Body of pancreas (tissue), 4 donors: ENCODE results near the gene FAM78A. TPM values are rescaled to one million over a fixed set of nuclear protein-coding genes. Genes with fewer than 3 reads are reported as not detected.
A peak's percentile ranks its signal among the peaks of the same experiment; 100 is the strongest.

Experiments
- ATAC-seq: fragments of 150-250 bp; one replicate; pipeline ENCODE4 v1.9.1; 2016
- DNase-seq, 4 donors: peaks; one replicate each; pipeline ENCODE4 v3.0.0-alpha.2; 2019
- H3K27ac ChIP-seq, 4 donors: fragments of 200-600 bp; sonication (generic); 1 replicate in 3 of 4; 2 replicates in 1 of 4; pipeline versions ENCODE4 v1.5.1 to v1.6.1; 2016 to 2019; ENCODE audit warnings: mild to moderate bottlenecking in 1 of 4, mixed read lengths in 1 of 4, moderate library complexity in 1 of 4
- H3K27me3 ChIP-seq, 2 donors: fragments of 200-600 bp; sonication (generic); one replicate each; pipeline ENCODE4 v1.6.0; 2016; ENCODE audit warnings: mild to moderate bottlenecking in 1 of 2
- H3K36me3 ChIP-seq, 2 donors: fragments of 200-600 bp; sonication (generic); replicated peaks in 1 of 2; 2 replicates each; pipeline ENCODE4 v1.5.1; 2016; ENCODE audit warnings: low read depth in 2 of 2; ENCODE audit not compliant: insufficient read depth in 1 of 2
- H3K4me1 ChIP-seq: fragments of 200-600 bp; sonication (generic); one replicate; pipeline ENCODE4 v1.6.0; 2016
- H3K4me3 ChIP-seq, 2 donors: fragments of 200-600 bp; sonication (generic); 1 replicate in 1 of 2; 2 replicates in 1 of 2; pipeline ENCODE4 v1.5.1; 2016 to 2019
- H3K9me3 ChIP-seq, 3 donors: fragments of 200-600 bp; sonication (generic); 1 replicate in 2 of 3; 2 replicates in 1 of 3; pipeline ENCODE4 v1.5.1; 2016
- CTCF ChIP-seq, 7 experiments: fragments of 450-650 bp in 4 of 7; fragments of 200-600 bp in 3 of 7; sonication (generic) in 3 of 7; IDR thresholded peaks; one replicate each; pipeline ENCODE4 v1.5.1; 2016 to 2019; ENCODE audit warnings: antibody characterized with exemption in 7 of 7
- POLR2A ChIP-seq, 3 donors: fragments of 450-650 bp; IDR thresholded peaks; one replicate each; pipeline ENCODE4 v1.6.1; 2016; ENCODE audit warnings: antibody characterized with exemption in 3 of 3, mild to moderate bottlenecking in 2 of 3
- WGBS, 2 donors: methylation state at CpG; one replicate each; pipeline ENCODE4 v1.1.5; 2017; 5-methylcytosine and 5-hydroxymethylcytosine counted together
- intact Hi-C: fragments of 100-400 bp; cut with DNase I; formaldehyde crosslinking; loops from one replicate; pipeline ENCODE4 v1.15.1; 2023
- total RNA-seq, 2 donors: library from RNA; depleted of rRNA; stranded (reverse); fragments of >200 nt; gene quantifications; one replicate each; pipeline ENCODE4 v1.1.0, GENCODE V29; 2016

The FAM78A gene
- total RNA-seq, 2 donors from 2014 or later: under 0.01 to 0.78 TPM

- Histone ChIP-seq H3K4me3 (no peak overlapping the region), H3K27me3 (no peaks in the 10 kb centered on the region), H3K36me3 (peaks cover 0 to 8% of the 10 kb centered on the region in 2 donors), H3K9me3 (no peaks in the 10 kb centered on the region), H3K27ac (no peak overlapping the region), H3K4me1 (peaks cover 24% of the 10 kb centered on the region)
- TF ChIP-seq CTCF (IDR thresholded peaks at IDR 0.05) (no peak), POLR2A (IDR thresholded peaks at IDR 0.05) (no peak)
- 40 to 43% methylated on average over 7 of the region's 7 CpGs for WGBS, 2 donors
- DNase-seq (peak in 1 of 4 donors; percentile 25), ATAC-seq (no peak)
- intact Hi-C loops: no loop called here
Observed at GRCh38 chr9:131237291-131237690, 39.0 kb downstream of the FAM78A start.

- Histone ChIP-seq H3K36me3 (peaks cover 5 to 12% of the 10 kb centered on the region in 2 donors), H3K4me1 (peaks cover 24% of the 10 kb centered on the region), H3K27me3 (no peaks in the 10 kb centered on the region), H3K27ac (no peak overlapping the region), H3K4me3 (no peak overlapping the region), H3K9me3 (no peaks in the 10 kb centered on the region)
- TF ChIP-seq CTCF (IDR thresholded peaks at IDR 0.05) (no peak), POLR2A (IDR thresholded peaks at IDR 0.05) (no peak)
- 40 to 47% methylated on average over 5 of the region's 5 CpGs for WGBS, 2 donors
- DNase-seq: no peak
- no peak for ATAC-seq
- intact Hi-C loops: no loop called here
Observed at GRCh38 chr9:131236761-131237160, 39.5 kb downstream of the FAM78A start.

GRCh38 chr9:131236161-131236560 is 40.1 kb downstream of the FAM78A start:
- intact Hi-C loops: no loop called here
- WGBS, 2 donors: 86 to 96% methylated on average over 8 of the region's 8 CpGs
- Histone ChIP-seq H3K4me1 (peaks cover 24% of the 10 kb centered on the region), H3K27me3 (no peaks in the 10 kb centered on the region), H3K4me3 (no peak overlapping the region), H3K9me3 (no peaks in the 10 kb centered on the region), H3K36me3 (peaks cover 7 to 18% of the 10 kb centered on the region in 2 donors), H3K27ac (no peak overlapping the region)
- no peak for ATAC-seq
- no peak for TF ChIP-seq CTCF (IDR thresholded peaks at IDR 0.05)
- no peak for TF ChIP-seq POLR2A (IDR thresholded peaks at IDR 0.05)
- no peak for DNase-seq

GRCh38 chr9:131235480-131235851 is 40.8 kb downstream of the FAM78A start:
- peaks cover 7 to 21% of the 10 kb centered on the region in 2 donors for H3K36me3 ChIP-seq
- H3K9me3 ChIP-seq: no peaks in the 10 kb centered on the region
- no peak overlapping the region for H3K27ac ChIP-seq
- no peak overlapping the region for H3K4me3 ChIP-seq
- intact Hi-C loops: no loop called here
- ATAC-seq (no peak), DNase-seq (no peak)
- 84 to 92% methylated on average over 3 to 8 of the region's 9 CpGs for WGBS, 2 donors
- H3K4me1 ChIP-seq: peaks cover 24% of the 10 kb centered on the region
- TF ChIP-seq POLR2A (IDR thresholded peaks at IDR 0.05) (no peak), CTCF (IDR thresholded peaks at IDR 0.05) (no peak)
- H3K27me3 ChIP-seq: no peaks in the 10 kb centered on the region

GRCh38 chr9:131234799-131235479 is 41.4 kb downstream of the FAM78A start:
- no peak overlapping the region for H3K4me3 ChIP-seq
- H3K36me3 ChIP-seq: peaks cover 7 to 21% of the 10 kb centered on the region in 2 donors
- TF ChIP-seq CTCF (IDR thresholded peaks at IDR 0.05) (no peak), POLR2A (IDR thresholded peaks at IDR 0.05) (no peak)
- DNase-seq (no peak), ATAC-seq (no peak)
- H3K27ac ChIP-seq: no peak overlapping the region
- H3K4me1 ChIP-seq: peaks cover 24% of the 10 kb centered on the region
- no peaks in the 10 kb centered on the region for H3K9me3 ChIP-seq
- no peaks in the 10 kb centered on the region for H3K27me3 ChIP-seq
- intact Hi-C loops: no loop called here
- WGBS, 2 donors: 92 to 94% methylated on average over 14 to 15 of the region's 16 CpGs
